ENCODE measurements around the gene SMARCB1.

Gene SMARCB1

DNA sequence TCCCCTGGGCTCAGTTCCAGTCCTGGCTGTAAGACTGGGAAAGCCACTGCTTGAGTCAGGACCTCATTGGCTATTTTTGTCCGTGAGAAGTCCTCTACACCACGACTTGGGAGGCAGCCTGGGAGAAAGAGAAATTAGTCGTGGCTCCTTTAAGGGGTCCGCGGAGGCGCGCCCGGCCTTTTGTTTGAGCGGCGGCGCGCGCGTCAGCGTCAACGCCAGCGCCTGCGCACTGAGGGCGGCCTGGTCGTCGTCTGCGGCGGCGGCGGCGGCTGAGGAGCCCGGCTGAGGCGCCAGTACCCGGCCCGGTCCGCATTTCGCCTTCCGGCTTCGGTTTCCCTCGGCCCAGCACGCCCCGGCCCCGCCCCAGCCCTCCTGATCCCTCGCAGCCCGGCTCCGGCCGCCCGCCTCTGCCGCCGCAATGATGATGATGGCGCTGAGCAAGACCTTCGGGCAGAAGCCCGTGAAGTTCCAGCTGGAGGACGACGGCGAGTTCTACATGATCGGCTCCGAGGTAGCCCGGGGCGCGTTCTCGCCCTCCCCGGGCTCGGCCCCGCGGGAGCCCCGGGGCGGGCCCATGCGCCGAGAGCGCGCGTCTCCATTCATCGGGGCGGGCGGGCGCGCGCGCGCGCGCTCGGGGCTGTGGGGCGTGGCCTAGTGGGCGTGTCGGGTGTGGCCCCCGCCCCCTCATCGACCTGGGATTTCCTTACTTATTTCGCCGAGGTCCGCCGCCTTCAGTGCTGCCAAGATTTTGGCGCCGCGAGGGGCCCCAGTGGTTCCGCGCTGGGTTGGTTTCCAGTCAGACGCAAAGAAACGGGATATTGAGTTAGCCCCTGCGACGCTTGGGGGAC, at the start of gene SMARCB1:
Gene SMARCB1, plus strand, starts transcription at position 215 of the 848 bp plus-strand sequence. Its CDS starts 204 bp downstream, at position 419.
- peak; percentile 87 to 94 for DNase-seq

DNA sequence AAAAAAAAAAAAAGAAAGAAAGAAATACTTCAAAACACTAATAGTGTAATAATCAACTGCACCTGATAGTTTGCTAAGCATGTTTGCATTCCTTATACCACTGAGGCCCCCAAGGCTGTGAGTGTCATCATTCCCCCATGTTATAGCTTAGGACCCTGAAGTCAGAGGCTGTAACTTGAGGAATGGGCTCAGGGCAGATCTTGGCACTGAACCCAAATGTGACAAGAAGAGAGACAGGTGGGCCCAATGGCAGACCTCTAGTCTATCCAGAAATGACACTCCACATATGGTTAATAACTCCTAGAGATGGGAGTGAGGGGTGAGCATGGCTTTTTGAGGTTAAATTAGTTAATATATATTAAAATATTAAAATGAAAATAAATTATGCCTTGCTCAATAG, 49.1 kb upstream of the SMARCB1 start:
- DNase-seq = no peak

DNA sequence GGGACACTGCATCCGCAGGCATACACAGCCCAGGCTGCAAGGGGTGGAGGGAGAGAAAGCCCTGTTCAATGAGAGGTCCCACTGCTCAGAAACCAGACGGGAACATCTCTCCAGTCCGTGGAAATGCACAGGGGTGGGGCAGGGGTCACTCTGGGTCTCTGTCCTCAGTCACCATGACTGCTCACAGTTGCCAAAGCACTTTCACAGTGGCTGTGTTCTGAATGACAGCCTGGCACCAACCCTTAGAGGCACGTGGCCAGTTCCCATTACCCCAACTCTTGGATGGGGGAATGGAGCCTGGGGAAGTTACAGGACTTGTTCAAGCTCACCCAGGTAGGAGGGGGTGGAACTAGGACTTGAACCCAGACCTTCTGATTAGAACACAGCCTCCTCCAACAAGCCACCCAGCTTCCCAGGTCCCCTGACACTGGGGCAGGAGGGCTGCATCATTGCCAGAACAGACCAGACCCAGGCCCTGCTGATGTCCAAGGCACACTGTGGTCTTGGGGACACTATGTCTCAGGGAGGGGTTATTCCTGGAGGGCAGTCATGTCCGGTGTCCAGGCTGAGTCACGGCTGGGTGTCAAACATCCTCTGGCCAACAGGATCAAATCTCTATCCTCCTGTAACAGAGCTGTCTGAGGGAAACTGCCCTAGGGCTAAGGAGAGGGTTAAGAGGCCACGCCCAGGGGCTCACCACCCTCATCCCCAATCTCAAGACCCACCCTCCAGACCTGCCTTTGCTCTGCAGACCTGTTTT, 44.1 kb upstream of the SMARCB1 start:
- DNase-seq = no peak

DNA sequence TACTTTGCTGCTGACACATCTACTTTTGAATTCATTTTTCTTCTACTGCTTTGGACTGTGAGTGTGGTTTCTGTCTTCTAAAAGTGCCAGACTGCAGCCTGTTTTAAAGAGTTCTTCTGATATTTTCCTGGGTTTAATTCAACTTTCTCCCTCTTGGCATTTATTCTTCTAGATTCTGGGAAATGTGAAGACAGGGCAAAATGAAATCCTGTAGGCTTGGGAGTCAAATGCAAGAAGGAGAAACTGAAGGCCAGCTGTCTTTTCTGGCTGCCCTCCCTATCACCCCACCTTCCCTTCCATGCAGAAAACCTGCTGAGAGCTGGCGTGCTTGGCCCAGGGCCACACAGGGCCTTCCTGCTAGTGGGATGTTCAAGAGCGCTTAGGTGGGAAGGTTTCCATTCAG, 43.5 kb upstream of the SMARCB1 start:
- DNase-seq = no peak

DNA sequence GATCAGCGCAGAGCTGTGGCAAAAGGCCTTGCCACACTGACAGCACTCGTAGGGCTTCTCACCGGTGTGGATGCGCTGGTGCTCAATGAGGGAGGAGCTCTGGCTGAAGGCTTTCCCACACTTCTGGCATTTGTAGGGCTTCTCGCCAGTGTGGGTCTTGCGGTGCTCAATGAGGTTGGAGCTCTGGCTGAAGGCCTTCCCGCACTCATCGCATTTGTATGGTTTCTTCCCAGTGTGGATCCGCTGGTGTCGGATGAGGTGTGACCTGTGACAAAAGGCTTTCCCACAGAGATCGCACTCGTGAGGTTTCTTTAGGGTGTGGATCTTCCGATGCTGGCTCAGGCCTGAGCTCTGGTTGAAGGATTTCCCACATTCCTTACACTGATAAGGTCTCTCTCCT, 42.8 kb upstream of the SMARCB1 start:
- DNase-seq = no peak

DNA sequence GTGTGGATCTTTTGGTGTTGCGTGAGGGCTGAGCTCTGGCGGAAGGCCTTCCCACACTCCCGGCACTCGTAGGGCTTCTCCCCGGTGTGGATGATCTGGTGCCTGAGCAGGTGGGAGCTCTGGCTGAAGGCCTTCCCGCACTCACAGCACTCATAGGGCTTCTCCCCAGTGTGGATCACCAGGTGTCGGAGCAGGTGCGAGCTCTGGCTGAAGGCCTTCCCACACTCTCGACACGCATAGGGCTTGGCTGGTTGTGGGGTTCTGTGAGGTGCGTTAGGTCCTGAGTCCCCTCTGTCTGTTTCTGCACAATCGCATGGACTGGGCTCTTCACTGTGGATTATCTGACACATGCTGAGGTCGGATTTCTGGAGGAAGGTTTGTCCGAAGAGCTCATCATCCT, 42.3 kb upstream of the SMARCB1 start:
- DNase-seq = no peak

DNA sequence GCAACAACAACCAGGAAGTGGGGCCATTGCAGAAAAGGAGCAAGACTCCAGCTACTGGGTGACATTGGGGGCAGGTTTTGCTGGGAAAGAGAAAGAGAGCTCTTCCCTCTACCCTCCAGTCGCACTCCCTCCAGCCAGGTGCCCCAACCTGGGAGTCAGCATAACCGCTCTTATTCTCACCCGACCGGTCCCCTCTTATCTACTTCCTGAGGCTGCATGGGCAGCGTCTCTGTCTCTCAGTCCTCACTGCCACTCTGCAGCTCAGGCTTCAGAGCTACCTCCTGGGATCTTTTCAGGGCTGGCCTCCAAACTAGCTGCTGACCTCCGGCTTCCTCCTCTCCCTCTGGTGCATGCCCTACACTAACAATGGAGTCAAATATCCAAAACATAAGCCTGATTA, 41.0 kb upstream of the SMARCB1 start:
- no peak for DNase-seq

DNA sequence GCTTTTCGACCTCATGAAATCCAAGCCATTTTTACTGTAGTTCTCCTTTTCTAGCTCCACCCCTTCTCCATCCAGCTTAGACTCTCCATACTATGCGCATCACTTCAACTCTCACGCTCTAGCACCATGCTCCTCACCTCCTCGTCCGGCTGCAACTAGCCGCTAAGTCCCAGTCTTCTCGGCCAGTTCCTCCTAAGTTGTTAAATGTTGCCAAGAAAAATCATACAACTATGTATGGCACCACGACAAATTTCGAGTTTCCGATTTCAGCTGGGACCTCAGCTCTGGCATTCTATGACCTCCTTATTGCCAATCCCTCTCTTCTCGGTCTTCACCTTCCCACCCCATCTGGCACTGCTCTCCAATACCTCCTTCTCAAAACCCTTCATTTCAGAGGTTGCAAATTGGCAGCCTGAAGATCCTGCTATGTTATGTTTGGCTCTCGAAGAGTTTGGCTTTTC, 36.9 kb upstream of the SMARCB1 start:
- no peak for DNase-seq

DNA sequence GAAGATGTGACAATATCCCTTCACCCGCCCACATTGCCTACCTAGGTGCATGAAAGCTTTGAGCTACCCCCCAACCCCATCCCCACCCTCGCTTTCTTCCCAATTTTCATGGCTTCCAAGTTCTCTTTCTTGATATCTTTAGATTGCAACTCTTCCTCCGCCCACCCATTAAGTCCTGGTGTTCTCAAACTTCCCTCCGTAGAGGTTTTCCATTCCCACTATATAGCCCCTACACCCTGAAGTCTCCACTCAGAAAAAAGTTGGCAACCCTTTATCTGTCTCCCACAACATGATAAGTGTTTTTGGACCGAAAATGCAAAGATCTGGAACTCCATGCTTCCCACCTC, 36.4 kb upstream of the SMARCB1 start:
- DNase-seq = no peak

DNA sequence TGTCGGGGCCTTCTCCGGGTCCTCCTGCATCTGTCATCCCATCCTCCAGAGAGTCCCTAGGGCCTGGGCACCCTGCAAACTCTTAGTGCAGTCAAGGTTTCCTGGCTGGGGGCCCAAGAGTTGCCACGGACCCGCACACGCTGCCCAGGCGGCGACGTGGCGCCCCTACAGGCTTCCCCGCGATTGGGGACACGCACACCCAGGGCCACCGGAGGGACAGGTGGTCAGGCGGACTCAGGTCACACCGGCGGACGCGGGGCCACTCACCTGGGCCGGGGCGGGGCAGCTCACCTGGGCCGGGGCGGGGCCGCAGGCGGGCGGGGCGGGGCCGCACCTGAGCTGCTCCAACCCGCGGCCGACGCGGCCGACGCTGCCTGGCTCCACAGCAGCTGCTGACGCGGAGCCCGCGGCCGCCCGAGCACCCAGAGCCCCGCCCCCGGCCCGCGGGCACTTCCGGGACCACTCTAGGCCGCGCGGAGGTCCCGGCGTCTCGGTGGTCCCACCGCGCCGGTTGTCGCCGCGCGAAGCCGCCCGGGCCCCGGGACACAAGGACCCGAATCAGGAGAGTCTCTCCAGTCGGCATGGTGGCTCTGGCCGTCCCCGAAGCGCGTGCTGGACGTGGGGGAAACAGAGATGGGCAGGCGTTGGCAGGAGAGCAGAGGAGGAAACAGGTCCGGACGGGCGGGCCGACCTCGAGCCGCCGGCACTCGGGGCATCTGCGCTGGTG, 35.9 kb upstream of the SMARCB1 start, which contains the start of gene ZNF70:
Gene ZNF70, minus strand, starts transcription at position 399 of the 727 bp plus-strand sequence. CDS start 5,972 bp downstream, outside the sequence.
- DNase-seq = peak; percentile 87 to 90

DNA sequence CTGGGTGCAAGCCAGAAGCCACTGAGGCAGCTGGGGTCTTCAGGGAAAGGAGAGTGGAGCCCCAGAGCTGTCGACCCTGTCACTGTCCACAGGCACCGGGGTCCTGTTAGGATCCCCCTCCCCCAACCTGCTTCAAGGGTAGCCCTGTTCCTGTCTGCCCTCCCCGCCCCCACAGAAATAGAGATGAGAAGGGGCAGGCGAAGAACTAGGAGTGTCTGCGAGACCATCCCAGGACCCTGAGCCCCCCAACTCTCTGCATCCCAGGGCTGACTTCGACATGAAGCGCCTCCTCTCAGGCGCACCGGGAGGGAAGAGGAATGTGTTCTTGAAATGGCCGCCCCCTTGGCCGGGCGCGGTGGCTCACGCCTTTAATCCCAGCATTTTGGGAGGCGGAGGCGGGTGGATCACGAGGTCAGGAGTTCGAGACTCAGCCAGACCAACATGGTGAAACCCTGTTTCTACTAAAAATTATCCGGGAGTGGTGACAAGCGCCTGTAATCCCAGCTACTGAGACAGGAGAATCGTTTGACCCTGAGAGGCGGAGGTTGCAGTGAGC, 35.2 kb upstream of the SMARCB1 start:
- no peak for DNase-seq

DNA sequence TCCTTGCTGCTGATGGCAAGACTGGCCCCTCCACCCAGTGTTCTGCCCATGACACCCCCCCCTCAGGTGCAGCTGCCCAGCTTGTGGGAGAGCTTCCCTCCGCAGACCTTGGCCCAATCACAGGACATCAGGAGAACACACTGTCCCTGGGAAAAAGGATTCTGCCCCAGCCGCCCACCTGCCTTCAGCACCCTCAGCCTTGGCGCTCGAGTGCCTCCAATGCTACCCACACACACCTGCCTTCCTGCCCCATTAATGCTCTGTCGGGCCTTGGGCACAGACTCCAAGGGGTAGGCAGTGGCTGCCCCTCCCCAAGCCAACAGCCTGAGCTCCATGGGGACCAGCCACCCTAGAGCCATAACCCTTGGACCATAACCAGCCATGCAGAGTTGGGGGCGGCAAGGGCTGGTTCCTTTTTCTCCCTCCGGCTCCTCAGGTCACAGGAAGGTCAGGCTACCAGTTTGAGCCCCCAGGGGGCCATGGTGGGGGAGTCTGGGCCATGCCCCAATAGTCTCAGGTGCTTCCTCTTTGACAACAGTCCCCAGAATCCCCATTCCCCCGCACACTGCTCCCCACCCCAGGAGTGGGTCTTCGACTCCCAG, 34.6 kb upstream of the SMARCB1 start:
- DNase-seq = peak in 1 of 2 donors; percentile 74

DNA sequence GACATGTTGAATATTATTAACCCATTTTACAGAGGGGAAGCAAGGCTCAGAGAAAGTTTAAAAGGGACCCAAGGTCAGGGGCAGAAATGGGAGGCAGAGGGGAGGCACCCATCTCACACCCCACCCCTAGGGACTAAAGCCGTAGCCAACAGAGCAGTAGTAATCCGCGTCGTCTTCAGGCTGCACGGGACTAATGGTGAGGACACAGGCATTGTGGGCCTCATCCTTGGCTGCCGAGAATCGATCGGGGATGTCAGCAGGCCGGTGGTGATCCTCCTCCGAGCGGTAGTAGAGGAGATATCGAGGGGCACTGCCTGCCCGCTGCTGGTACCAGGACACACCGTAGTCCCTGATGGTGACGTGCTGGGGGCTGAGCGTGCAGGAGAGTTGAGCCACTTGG, 34.0 kb upstream of the SMARCB1 start:
- DNase-seq = no peak

DNA sequence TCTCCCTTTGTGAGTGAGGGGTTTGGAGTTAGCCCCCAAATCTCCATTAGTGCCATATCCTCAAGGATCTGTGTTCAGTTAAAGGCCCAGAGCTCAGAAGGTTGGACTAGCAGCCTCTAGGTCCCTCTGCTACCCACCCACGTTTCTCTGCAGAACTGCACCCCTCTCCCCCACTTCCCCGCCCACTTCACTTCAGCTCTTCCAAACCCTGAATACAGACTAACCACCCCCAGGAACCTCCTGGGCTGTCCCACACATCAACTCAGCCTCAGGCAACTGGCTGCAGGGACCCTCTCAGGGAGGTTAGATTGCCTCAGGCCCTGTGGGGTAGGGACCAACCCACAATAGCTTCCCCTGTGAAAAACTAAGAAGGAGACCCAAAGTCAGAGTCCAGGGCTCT, 33.4 kb upstream of the SMARCB1 start:
- no peak for DNase-seq

DNA sequence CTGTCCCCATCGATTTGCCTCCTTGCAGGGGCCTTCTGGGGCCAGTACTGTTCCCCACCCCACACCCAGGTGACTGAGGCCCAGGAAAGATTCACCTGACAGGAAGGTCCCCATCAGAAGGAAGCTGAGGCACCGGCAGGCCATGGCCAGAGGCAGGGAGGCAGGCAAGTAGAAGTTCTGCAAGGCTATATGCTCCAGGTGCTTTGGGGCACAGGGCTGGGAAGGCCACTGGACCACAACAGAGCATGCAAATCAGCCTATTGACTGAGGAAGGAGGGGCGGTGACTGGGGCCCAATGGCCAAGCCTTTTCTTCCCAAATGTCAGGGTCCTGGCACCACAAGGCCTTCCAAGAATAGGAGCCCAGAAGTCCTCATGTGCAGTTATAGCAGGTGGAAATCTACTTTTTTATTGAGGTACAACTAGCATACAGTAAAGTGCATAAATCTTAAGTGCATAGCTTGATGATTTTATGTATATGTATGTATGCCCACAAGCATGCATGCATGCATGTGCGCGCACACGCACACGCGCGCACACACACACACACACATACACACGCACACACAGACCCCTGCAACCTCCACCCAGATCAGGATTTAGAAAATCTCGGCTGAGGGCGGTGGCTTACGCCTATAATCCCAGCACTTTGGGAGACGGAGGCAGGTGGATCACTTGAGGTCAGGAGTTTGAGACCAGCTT, 32.4 kb upstream of the SMARCB1 start, which contains the start of gene VPREB3:
Gene VPREB3, minus strand, starts transcription at position 206 of the 700 bp plus-strand sequence. Its CDS starts 62 bp downstream, at position 144.
- DNase-seq = no peak

DNA sequence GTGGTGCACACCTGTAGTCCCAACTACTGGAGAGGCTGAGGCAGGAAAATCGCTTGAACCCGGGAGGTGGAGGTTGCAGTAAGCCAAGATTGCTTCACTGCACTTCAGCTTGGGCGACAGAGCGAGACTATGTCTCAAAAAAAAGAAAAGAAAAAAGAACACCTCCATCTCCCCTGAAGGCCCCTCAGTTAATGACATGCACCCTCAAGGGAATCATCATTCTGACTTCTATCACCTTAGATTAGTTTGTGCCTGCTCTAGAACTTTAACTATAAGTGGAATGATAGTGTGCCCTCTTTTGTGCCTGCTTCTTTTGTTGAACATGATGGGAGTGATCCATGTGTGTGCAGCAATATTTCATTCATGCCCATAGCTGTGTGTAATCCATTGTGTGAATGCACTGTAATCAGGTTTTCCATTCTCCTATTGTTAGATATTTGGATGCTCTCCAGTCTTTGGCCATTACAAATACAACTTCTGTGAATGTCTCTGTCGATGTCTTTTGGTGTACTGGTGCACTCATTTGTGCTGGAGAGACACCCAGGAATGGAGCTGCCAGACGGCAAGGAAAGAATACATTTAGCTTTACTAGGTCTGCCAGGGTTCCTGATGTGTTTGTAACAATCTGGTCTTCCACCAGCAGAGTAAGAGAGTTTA, 31.7 kb upstream of the SMARCB1 start:
- no peak for DNase-seq

DNA sequence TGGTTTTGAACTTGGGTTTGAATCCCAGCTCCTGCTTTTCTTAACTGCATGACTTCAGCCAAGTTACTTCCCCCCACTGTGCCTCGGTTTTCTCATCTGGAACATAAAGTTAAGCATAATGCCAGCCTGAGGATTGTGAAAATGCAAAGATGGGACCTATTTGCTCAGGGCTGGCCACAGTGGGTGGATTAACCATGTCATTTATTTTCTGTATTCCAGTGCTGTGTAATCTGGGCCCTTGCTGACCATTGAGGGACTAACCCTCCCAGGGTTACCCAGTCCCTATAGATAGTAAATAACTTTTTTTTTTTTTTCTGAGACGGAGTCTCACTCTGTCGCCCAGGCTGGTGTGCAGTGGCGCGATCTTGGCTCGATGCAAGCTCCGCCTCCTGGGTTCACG, 31.1 kb upstream of the SMARCB1 start:
- DNase-seq = no peak

DNA sequence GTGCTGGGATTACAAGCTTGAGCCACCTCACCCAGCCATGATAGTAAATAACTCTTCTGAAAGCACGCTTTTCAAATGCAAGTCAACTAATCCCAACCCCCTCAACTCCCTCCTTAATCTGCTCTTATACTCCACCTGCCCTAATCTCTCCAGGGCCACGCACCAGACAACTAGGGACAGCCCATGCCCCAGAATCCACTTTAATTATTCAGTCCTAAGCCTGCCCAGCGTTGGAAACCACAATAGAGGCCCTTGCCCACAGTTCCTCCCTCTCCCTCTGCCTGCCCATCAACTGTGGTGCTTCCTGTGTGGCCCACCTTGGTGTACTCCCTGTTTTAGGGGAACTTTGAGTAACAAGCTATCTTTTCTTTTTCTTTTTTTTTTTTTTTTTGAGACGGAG, 29.9 kb upstream of the SMARCB1 start:
- no peak for DNase-seq

DNA sequence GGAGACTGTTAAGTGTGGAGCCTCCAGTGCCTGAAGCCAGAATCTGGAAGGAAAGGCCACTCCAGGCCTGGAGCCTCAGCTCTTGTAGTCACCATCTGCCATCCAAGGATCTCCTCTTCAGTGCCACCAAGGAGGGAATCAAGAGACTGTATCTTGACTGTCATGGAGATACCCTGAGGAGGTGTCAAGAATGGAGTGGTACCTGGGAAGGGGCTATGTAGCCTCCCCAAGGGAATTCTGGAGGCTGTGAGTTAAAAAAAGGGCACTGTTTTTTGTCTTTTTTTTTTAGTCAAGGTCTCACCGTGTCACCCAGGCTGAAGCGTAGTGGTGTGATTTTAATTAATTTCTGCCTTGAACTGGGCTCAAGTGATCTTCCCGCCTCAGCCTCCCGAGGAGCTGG, 27.2 kb upstream of the SMARCB1 start:
- DNase-seq = no peak

DNA sequence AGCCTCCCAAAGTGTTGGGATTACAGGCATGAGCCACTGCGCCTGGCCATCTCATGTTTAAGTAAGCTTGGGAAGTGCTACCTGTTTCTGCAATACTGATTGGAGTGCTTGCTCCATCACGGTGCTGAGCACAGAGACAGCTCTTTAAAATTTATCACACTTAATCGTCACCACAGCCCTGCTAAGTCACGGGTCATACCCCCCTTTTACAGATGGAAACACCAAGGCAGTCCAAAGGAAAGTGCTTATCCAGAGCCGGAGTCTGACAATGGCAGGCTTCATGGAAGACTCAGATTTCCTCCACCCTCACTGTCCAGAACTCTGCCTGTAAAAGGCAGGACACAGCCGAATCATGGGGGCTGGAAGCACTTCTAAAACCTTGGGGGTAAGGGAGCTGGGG, 26.7 kb upstream of the SMARCB1 start:
- no peak for DNase-seq
